Esophagus squamous epithelium (tissue), 4 donors: ENCODE data around the gene FCAR.
"Not testable (repeated sequence)": the region's sequence is repeated elsewhere in the genome, so short reads cannot be mapped to it uniquely, and the experiment has no call there.

Experiments used
- CTCF ChIP-seq, 6 experiments: fragments of 450-650 bp in 4 of 6; fragments of 200-600 bp in 2 of 6; sonication (generic) in 2 of 6; IDR thresholded peaks; one replicate each; pipeline ENCODE4 v1.5.1; 2016 to 2019; ENCODE audit warnings: antibody characterized with exemption in 6 of 6, mild to moderate bottlenecking in 4 of 6, moderate library complexity in 4 of 6
- POLR2A ChIP-seq, 4 donors: fragments of 450-650 bp; IDR thresholded peaks; one replicate each; pipeline ENCODE4 v1.6.1; 2017; ENCODE audit warnings: antibody characterized with exemption in 4 of 4, mild to moderate bottlenecking in 4 of 4, moderate library complexity in 3 of 4

GRCh38 chr19:54825326-54825725 is 48.7 kb upstream of the FCAR start:
- TF ChIP-seq CTCF, POLR2A (IDR thresholded peaks at IDR 0.05): not testable (repeated sequence)
